HG02943 (cell line): ENCODE results near the gene CDH4.
"Not testable (repeated sequence)": the region's sequence is repeated elsewhere in the genome, so short reads cannot be mapped to it uniquely, and the experiment has no call there.

Experiments
- ATAC-seq: cut with Tn5 transposase; IDR thresholded peaks from one replicate; pipeline ENCODE4 v1.9.1; 2021; ENCODE audit warnings: mild to moderate bottlenecking, low read depth, moderate library complexity; ENCODE audit not compliant: unreplicated experiment

CDH4 gene

DNA sequence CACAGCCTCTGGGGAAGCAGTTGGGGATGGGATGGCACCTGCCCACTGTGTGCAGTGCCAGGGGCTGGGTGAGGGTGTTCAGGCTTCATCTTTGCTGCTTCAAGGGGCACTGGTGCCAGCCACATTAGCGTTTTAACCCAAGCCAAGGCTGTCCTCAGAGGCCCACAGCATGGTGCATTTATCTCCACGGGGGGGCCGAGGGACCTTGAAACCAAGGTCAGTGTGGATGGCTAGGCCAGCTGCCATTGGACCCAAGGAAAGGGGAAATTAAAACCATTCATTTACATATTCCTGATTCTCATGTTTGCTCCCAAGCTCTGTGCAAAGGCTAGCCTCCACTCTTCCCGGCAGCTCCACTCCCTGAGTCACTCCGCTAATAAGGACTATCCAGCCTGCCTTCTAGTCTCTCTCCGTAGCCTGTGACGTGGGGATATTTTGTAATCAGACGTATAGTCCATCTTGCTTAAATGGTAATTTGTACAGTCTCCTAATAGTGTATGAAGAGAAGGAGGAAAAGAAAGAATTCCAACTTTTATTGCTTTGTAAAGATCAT lies 197.1 kb downstream of the CDH4 start:
- no peak for ATAC-seq

DNA sequence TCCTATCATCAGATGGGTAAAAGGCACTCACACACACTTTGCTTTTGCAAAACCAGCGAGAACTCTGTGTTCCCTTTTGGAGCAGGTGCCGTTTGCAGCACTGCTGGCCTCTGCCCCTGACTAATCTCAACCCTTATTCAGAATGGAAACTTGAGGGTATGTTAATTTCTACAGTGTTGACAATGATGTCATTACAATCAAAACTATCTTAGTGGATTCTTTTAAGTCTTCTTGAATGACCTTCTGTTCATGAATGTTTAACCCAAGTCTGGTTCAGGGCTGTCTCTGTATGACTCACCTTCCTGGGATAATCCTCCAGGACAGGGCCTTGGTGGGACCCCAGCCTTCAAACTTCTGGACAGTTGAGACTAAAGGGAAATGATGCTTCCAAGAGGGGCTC lies 197.9 kb downstream of the CDH4 start:
- ATAC-seq = no peak

DNA sequence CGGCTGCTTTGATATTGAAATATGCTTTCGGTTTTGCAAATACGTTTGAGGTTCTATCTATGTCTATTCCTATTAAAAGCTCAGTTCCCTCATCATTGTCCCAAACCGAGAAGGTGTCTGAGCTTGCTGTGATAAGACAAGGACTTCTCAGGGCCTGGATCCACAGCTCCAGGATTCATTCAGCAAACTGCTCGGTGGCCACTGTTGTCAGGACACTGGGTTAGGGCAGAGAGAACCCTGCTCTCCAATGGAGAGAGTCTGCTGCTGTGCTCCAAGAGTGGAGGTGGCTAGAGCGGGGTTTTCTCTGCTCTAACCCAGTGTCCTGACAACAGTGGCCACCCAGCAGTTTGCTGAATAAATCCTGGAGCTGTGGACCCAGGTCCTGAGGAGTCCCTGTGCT lies 198.5 kb downstream of the CDH4 start:
- no peak for ATAC-seq

- no peak for ATAC-seq
These were observed 198.9 kb downstream of the CDH4 start for GRCh38 chr20:61451009-61451408.

DNA sequence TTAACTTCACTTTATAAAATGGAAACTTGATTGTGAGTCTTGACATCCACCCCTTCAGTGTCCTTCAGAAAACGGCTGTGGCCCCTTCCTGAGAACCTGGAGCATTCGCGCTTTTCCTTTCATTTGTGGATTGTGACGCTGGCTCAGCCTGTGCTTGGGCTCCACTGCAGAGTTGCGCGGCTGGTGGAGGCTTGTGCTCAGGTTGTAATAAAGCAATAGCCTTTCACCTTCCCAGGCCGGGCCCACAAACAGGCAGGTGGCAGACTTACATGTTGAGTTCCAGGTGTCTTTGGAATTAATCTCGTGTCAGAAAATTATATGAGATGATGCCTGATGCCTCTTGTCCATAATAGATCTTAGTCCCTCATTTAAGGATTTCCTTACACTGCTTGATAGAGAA lies 199.9 kb downstream of the CDH4 start:
- no peak for ATAC-seq

DNA sequence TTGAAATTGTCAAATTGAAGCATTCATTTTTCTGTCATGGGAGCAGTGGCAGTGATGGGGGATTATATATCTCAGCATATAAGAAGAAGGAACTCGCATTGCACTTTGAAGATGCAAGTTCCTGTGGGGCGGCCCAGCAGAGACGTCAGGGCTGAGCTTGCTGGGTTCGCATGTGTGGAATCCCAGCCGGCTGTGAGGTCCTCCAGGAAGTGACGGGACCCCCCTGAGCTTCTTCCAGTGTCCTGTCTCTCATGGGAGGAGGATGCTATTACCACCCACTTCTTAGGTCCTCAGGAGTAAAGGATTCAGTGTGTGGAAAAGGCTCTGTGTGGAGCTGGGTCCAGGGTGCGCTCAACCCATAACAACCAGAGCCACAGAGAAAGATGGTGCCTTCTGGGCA lies 201.2 kb downstream of the CDH4 start:
- ATAC-seq = no peak

- not testable (repeated sequence) for ATAC-seq
These were observed 201.6 kb downstream of the CDH4 start for GRCh38 chr20:61453623-61454022.

GRCh38 chr20:61454053-61454452 lies 202.0 kb downstream of the CDH4 start:
- ATAC-seq = no peak

DNA sequence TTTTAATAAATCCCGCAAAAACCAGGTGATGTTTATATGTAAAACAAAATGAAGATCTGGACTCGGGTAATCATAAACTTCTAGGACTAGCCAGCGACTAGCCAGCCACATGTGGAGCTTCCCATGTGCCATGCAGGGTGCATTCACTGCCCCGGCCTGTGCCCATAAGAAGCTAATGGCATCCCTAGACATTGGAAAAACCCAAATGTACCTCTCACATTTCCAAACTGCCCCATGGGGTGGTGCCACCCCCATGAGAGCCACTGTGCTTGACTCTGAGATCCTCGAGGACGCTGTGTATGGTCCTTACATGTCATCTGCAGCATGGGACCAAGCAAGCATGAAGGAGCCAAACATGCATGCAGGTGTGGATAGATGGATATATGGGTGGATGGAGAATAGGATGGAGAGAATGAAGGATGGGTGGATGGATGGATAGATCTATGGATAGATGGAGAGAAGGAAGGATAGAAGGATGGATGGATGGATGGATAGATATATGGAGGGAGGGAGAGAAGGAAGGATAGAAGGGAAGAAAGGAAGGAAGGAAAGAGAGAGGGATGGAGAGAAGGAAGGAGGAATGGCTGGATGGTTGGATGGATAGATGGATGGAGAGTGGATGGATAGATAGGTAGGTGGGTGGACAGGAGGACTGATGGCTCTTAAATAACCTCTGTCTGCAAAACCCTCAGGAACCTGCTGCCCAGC lies 203.6 kb downstream of the CDH4 start:
- no peak for ATAC-seq

DNA sequence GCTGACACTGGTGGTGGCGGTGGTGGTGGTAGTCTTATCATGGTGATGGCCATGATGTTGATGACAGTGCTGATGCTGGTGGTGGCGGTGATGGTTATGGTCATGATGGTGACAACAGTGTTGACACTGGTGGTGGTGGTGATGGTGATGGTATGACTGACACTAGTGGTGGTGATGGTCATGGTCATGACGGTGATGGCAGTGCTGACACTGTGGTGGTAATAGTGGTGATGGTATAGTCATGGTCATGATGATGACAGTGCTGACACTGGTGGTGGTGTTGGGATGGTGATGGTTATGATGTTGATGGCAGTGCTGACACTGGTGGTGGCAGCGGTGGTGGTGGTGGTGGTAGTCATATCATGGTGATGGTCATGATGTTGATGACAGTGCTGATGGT lies 205.7 kb downstream of the CDH4 start:
- ATAC-seq = no peak

DNA sequence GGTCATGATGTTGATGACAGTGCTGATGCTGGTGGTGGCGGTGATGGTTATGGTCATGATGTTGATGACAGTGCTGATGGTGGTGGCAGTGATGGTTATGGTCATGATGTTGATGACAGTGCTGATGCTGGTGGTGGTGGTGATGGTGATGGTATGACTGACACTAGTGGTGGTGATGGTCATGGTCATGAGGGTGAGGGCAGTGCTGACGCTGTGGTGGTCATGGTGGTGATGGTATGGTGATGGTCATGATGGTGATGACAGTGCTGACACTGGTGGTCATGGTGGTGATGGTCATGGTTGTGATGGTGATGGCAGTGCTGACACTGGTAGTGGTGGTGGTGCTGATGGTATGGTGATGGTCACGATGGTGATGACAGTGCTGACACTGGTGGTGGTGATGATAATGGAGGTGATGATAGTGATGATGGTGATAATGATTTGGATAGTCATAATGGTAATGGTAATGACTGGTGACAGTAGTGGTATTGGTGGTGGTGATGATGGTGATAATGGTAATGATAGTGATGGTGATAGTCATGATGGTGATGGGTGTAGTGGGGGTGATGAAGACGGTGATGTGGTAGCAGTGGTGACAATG lies 206.2 kb downstream of the CDH4 start:
- ATAC-seq = no peak

DNA sequence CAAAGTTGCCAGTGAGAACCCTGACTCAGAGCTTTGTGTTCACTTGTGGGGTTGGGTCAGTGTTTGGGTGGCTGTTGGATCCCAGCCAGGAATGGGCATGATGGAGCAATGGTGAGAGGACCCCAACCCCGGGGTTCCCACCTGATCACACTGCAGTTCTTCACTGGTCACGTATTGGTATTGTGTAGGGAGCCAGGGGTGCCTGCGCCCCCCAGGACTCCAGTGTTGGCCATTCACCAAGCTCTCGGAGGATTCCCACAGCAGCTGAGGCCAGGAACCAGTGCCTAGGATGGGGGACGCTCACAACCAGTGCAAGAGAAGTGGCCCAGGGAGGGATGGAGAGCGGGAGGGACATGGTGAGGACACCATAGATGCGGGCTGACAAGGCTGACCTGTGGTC lies 207.2 kb downstream of the CDH4 start:
- ATAC-seq = no peak

GRCh38 chr20:61459705-61460104 lies 207.6 kb downstream of the CDH4 start:
- ATAC-seq = no peak

DNA sequence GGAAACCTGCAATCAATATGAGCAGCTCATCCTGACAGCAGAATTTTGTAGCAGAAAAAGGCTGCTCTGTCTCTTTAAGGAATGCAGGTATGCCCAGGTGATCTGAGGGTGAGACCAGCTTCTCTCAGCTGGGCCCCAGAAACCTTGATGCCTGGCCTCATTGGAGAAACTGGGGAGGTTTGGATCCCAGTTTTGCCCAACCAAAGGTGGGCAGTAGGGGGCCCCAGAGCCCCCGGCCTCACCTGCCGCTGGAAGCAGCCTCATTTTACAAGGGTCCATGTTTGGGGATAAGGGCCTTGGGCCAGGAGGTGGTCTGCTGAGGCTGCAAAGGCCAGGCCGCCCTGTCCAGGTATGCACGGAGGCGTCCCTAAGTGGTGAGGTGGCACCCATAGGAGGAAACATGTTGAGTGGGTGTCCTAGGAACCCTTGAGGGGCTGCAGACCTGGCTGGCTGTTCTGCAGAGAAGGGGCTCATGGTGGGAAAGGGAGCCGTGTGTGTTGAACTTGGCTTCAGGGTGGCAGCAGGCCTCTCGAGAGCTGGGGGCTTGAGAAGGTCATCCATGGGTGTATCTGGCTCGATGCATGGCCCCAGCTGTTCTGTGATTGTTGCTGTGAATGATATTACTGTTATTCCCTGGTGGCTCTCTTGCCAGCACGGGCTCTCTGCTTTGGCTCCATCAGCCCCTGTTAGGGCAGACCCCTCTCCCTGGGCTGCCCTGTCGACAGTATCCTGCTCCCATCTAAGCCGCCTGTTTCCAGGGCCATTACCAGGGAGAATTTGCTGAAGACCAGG lies 208.4 kb downstream of the CDH4 start:
- ATAC-seq = no peak

DNA sequence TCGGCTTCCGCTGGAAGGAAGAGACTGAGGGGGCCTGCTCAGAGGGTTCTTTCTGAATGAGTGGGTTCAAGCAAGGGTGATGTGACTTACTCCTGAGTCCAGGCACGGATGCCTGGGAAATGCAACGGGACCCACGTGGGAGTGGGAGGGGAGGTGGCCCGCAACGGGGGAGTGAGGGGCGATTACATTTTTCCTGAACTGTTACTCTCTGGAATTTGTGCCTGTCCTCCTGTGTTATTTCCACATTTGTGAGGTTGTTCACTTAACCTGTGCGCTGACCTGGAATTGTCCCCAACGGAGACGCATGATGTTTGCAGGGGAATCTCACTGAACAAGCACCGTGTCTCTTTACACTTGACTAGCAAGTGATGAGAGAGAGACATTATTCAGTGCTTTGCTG lies 209.4 kb downstream of the CDH4 start:
- no peak for ATAC-seq

- no peak for ATAC-seq
These were observed 212.5 kb downstream of the CDH4 start for GRCh38 chr20:61464307-61465303.

GRCh38 chr20:61475729-61476128 lies 223.7 kb downstream of the CDH4 start:
- no peak for ATAC-seq

GRCh38 chr20:61476956-61477355 lies 224.9 kb downstream of the CDH4 start:
- no peak for ATAC-seq

DNA sequence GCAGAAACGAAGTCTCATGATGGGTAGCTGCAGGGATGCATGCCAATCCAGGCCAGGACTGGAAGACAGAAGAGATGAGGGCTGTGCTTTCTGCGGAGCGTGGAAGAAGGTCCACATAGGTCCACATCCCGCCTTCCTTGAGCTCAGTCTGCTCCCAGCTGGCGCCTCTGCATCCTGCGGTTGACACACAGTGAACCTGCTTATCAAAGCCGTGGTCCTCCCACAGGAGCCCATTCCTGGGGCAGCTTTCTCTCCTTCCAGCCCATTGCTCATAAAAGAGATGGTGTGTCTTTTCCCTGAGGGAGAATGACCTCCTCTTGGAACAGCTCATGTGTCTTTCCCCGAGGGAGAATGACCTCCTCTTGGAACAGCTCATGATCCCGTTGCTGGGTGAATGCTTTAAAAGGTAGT lies 225.4 kb downstream of the CDH4 start:
- no peak for ATAC-seq

- no peak for ATAC-seq
These were observed 226.0 kb downstream of the CDH4 start for GRCh38 chr20:61478094-61478493.
